ENCODE measurements around the gene MALAT1.
"Not testable (repeated sequence)": the region's sequence is repeated elsewhere in the genome, so short reads cannot be mapped to it uniquely, and the experiment has no call there.

DNA sequence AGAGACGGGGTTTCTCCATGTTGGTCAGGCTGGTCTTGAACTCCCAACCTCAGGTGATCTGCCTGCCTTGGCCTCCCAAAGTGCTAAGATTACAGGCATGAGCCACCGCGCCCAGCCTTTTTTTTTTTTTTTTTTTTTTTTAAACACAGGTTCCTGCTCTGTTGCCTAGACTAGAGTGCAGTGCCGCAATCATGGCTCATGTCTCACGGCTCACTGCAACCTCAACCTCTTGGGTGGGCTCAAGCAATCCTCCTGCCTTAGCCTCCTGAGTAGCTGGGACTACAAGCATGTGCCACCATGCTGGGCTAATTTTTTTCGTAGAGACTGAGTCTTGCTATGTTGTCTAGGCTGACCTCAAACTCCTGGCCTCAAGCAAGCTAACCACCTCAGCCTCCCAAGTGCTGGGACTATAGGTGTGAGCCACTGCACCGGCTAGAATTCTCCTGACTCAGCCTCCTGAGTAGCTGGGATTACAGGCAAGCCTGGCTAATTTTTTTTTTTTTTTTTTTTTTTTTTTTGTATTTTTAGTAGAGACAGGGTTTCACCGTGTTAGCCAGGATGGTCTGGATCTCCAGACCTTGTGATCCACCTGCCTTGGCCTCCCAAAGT, 20.2 kb downstream of the MALAT1 start:
- not testable (repeated sequence) for TF ChIP-seq CTCF (IDR thresholded peaks at IDR 0.05; ENCODE audit: insufficient read depth, low read length, poor library complexity, severe bottlenecking); EZH2phosphoT487 (conservative IDR thresholded peaks at IDR 0.05; ENCODE audit: low read length)

Data from SU-DHL-6 (cell line).